VCaP (cell line): ENCODE data around the gene LCP2.
A peak's percentile ranks its signal among the peaks of the same experiment; 100 is the strongest.

Experiments
- H3K27ac ChIP-seq: fragments of 450-650 bp; 2 replicates; pipeline ENCODE4 v1.5.1; 2017
- TF ChIP-seq, protein P1 (sequence below): fragments of 450-650 bp; conservative IDR thresholded peaks from 2 replicates; pipeline ENCODE4 v1.5.1; 2017; ENCODE audit warnings: mild to moderate bottlenecking, moderate library complexity

Gene LCP2

DNA sequence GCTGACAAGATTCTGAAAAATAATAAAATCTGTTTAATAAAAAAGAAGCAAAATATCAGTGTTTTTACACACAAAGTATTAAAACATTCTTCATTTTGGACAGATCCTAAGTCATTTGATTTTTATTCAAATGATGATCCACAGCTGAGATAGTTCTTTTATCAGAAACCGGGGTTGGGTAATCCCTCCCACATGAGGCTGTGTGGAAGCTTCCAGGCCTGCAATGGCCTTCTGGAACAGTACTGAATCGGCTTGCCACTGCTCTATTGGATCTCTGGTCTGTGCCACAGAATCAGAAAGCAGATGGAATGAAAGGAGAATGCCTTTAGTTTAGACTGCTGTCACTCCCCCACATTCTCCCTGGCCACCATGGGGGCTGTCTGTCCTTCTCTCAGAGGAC is 70.9 kb downstream of the LCP2 start:
- no peak overlapping the region for H3K27ac ChIP-seq
- TF ChIP-seq, protein P1, sequence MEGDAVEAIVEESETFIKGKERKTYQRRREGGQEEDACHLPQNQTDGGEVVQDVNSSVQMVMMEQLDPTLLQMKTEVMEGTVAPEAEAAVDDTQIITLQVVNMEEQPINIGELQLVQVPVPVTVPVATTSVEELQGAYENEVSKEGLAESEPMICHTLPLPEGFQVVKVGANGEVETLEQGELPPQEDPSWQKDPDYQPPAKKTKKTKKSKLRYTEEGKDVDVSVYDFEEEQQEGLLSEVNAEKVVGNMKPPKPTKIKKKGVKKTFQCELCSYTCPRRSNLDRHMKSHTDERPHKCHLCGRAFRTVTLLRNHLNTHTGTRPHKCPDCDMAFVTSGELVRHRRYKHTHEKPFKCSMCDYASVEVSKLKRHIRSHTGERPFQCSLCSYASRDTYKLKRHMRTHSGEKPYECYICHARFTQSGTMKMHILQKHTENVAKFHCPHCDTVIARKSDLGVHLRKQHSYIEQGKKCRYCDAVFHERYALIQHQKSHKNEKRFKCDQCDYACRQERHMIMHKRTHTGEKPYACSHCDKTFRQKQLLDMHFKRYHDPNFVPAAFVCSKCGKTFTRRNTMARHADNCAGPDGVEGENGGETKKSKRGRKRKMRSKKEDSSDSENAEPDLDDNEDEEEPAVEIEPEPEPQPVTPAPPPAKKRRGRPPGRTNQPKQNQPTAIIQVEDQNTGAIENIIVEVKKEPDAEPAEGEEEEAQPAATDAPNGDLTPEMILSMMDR, result no peak

DNA sequence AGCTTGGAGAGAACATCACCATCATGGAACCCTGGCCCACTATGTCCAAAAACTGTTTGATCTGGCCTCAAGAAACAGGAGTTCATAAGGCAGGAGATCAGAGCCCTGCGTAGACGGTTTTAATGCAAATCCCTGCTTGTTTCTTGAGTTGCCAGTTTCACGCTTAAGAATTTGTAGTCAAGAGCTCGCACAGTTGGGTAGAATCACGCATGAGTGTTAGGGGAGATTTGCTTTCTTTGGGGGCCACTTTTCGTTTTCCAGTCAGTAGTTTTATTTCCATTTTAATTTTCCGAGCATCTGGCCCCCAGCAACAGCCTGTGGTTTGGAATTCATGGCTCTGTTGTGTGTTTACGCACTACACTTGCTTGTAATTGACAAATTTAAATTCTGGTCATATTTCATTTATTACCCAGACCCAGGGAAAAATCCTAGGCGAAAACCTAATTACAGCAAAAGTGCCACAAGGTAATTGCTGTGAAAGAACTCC is 71.4 kb downstream of the LCP2 start:
- H3K27ac ChIP-seq, result no peak overlapping the region
- TF ChIP-seq, protein P1, result peak; percentile 64

DNA sequence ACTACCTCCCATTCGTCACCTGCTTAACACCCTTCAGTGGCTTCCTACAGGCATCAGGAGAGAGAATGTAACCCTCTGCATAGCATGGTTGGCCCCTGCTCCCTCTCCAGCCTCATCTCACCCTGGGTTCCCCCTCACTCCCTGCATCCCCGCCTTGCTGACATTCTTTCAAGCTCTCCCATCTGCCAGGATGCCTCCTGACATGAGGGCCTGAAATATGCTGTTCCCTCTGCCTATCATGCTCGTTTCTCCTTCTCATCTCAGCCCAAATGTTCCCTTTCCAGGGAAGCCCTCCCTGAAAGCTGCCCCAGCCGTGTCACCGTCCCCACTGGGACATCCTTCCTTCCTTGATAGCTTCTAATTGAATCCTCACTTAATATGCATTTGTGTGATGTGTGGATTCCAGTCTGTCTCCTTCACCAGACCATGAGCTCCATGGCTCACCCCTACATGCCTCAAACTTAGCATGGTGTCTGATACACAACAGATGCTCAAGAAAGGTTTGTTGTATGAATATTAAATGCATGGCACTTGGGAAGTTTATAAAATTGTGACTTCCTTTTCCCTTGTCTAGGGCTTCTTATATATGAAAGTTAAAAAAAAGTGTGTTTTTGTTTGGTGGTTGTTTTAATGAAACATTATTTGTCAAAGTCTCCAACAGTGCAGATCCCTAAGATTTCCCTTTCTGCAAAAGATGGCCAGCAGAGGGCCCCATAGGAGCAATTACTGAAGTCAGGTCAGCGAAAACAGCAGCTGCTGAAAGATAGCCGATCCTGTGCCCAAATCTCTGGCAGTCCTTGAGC is 72.0 kb downstream of the LCP2 start:
- H3K27ac ChIP-seq, result no peak overlapping the region
- TF ChIP-seq, protein P1, result peak; percentile 93

DNA sequence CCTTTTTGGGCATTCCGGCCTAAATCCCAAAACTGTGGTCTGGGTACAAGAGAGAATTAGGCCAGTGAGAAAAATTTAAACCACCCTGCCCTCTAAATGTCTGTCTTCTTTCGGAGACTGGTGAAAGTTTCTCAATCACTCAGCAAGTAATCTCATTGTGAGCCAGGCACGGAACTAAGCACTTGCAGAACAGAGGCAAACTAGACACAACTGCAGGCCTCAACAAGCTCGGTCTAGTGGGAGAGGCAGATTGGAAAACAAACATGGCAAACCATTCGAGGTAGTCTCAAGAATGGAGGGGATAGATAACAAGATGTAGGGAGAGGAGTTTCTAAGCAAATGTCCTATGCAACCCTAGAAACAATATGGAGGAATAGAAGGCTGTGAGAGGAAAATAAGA is 73.7 kb downstream of the LCP2 start:
- no peak overlapping the region for H3K27ac ChIP-seq
- TF ChIP-seq, protein P1, result no peak

DNA sequence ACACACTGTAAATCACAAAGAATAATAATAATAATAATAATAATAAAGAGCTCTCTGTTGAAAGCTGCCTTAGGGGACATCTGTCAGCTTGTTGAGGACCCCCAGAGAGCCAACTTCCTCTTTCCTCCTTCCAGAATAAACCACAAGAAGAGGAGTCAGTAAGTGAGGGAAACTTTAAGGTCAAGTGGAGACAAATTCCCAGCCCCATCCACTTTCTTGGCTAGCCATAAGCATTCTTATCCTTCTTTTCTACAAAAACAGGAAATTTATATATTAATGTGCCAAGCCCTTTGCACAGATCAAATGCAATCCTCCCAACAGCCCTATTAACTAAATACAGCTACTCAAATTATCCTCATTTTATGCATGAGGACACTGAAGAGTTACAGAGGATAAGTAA is 74.2 kb downstream of the LCP2 start:
- no peak overlapping the region for H3K27ac ChIP-seq
- TF ChIP-seq, protein P1, result no peak

DNA sequence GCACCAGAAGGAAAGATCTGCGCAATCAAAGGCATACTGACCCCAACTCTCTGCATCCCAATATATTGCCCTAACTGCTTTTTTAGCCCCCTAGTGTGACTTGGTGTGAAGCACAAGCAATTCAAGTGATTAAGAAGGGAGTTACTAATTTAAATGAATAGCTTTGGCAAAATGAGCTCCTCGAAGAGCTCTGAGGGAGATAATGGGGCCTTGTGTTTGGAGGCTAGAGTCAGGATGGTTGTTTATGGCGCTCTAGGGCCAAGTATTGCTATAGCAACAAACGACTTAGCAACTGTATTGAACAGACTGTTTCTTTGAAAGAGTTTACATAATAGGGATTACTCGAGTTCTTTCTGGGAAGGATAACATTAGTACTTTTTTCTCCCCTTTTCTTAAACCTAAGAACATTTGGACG is 76.2 kb downstream of the LCP2 start:
- TF ChIP-seq, protein P1, result no peak
- H3K27ac ChIP-seq, result no peak overlapping the region

DNA sequence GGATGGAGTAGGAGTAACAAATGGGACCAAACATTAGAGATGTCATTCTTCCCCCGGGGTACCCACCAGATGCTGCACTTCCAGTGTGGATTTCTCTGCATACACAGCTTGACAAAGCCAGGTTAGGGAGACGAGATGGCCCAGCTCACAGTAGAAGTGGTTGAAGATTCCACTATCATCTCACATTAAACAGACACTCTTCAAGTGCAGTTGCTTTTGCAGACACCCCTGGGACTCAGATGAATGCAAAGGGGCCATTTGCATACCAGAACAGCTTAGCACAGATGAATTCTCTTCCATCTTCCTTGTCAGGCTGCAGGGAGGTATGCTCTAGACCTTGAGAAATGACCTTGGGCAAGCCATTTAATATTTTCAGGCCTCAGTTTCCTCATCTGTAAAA is 77.4 kb downstream of the LCP2 start:
- TF ChIP-seq, protein P1, result no peak
- H3K27ac ChIP-seq, result no peak overlapping the region
